Gastrocnemius medialis (tissue), 4 donors: ENCODE results near the gene B4GALNT2. TPM values are rescaled to one million over a fixed set of nuclear protein-coding genes. Genes with fewer than 3 reads are reported as not detected.

ENCODE experiments used
- ATAC-seq, 2 donors: fragments of 150-250 bp; one replicate each; pipeline ENCODE4 v1.9.1; 2016
- DNase-seq, 2 donors: peaks; one replicate each; pipeline ENCODE4 v3.0.0-alpha.2; 2019
- H3K27ac ChIP-seq, 4 donors: fragments of 200-600 bp; sonication (generic); 1 replicate in 1 of 4; 2 replicates in 3 of 4; pipeline ENCODE4 v1.5.1; 2016 to 2018; ENCODE audit warnings: mild to moderate bottlenecking in 2 of 4, moderate library complexity in 1 of 4
- H3K27me3 ChIP-seq, 3 donors: fragments of 200-600 bp; sonication (generic) in 2 of 3; 1 replicate in 1 of 3; 2 replicates in 2 of 3; pipeline versions ENCODE4 v1.5.1 to v1.6.0; 2016 to 2019; ENCODE audit warnings: mild to moderate bottlenecking in 1 of 3, moderate library complexity in 1 of 3
- H3K36me3 ChIP-seq, 2 donors: fragments of 200-600 bp; sonication (generic) in 1 of 2; one replicate each; pipeline ENCODE4 v1.5.1; 2017 to 2018
- H3K4me1 ChIP-seq, 2 donors: fragments of 200-600 bp; sonication (generic) in 1 of 2; one replicate each; pipeline ENCODE4 v1.5.1; 2016 to 2017; ENCODE audit warnings: mild to moderate bottlenecking in 2 of 2
- H3K4me3 ChIP-seq, 4 donors: fragments of 200-600 bp; sonication (generic) in 3 of 4; 1 replicate in 1 of 4; 2 replicates in 3 of 4; pipeline ENCODE4 v1.5.1; 2016 to 2019; ENCODE audit warnings: mild to moderate bottlenecking in 2 of 4
- H3K9me3 ChIP-seq, 3 donors: fragments of 200-600 bp; sonication (generic) in 2 of 3; 1 replicate in 1 of 3; 2 replicates in 2 of 3; pipeline ENCODE4 v1.5.1; 2016 to 2019
- CTCF ChIP-seq, 5 experiments: fragments of 450-650 bp in 3 of 5; fragments of 200-600 bp in 2 of 5; sonication (generic) in 2 of 5; IDR thresholded peaks in 4 of 5; conservative IDR thresholded peaks in 1 of 5; 1 replicate in 4 of 5; 2 replicates in 1 of 5; pipeline ENCODE4 v1.5.1; 2016 to 2019; ENCODE audit warnings: antibody characterized with exemption in 5 of 5, mild to moderate bottlenecking in 3 of 5, moderate library complexity in 3 of 5
- POLR2A ChIP-seq, 2 donors: fragments of 450-650 bp; IDR thresholded peaks; one replicate each; pipeline ENCODE4 v1.6.1; 2017; ENCODE audit warnings: antibody characterized with exemption in 2 of 2, mild to moderate bottlenecking in 2 of 2, moderate library complexity in 2 of 2
- in situ Hi-C, 4 donors: fragments of 200-750 bp; cut with MboI; loops; one replicate each; pipeline versions ENCODE4 v1.15.0 to v1.8.0; 2017; ENCODE audit warnings: low sequenced_read_pairs in 4 of 4
- intact Hi-C: fragments of 100-400 bp; cut with DNase I; formaldehyde crosslinking; loops from one replicate; pipeline ENCODE4 v1.15.1; 2023; ENCODE audit warnings: low total_unique reads
- total RNA-seq, 4 donors: library from RNA; depleted of rRNA; stranded (reverse); fragments of >200 nt; gene quantifications; one replicate each; pipeline versions ENCODE4 v1.1.0 to v1.2.3, GENCODE V29; 2016

Gene B4GALNT2
- total RNA-seq, 4 donors from 2014 or later = 0.22 TPM; not detected in 3

GRCh38 chr17:49193513-49194296, 61.1 kb downstream of the B4GALNT2 start:
- Histone ChIP-seq H3K4me3 (peak overlapping the region; percentile 68 to 92 (median 86)), H3K27ac (peak overlapping the region; percentile 93 to 99 (median 97)), H3K4me1 (peaks cover 0 to 3% of the 10 kb centered on the region in 2 donors), H3K9me3 (no peaks in the 10 kb centered on the region), H3K27me3 (no peaks in the 10 kb centered on the region), H3K36me3 (no peaks in the 10 kb centered on the region)
- in situ Hi-C loops (loop anchor here in 1 of 4 donors (25.0 kb wide), 1 partner anchor 219 kb away; the partner anchor contains the start of gene PHB1), intact Hi-C loops (loop anchor here (2.0 to 5.0 kb wide), 5 partner anchors 37 to 1514 kb away; partner anchors contain the start of genes ANKRD40, CALCOCO2, PHOSPHO1 and SP2)
- no peak for TF ChIP-seq POLR2A (IDR thresholded peaks at IDR 0.05)
- no peak for TF ChIP-seq CTCF (IDR thresholded peaks at IDR 0.05 in 4 of 5, conservative IDR thresholded peaks at IDR 0.05 in 1 of 5)
- DNase-seq (peak in 1 of 2 donors; percentile 31), ATAC-seq (no peak)

- TF ChIP-seq CTCF (IDR thresholded peaks at IDR 0.05 in 4 of 5, conservative IDR thresholded peaks at IDR 0.05 in 1 of 5) (no peak), POLR2A (IDR thresholded peaks at IDR 0.05) (no peak)
- no peak for DNase-seq
- Histone ChIP-seq H3K27me3 (no peaks in the 10 kb centered on the region), H3K27ac (no peak overlapping the region), H3K4me1 (peaks cover 0 to 3% of the 10 kb centered on the region in 2 donors), H3K9me3 (no peaks in the 10 kb centered on the region), H3K4me3 (no peak overlapping the region), H3K36me3 (no peaks in the 10 kb centered on the region)
- ATAC-seq = no peak
- in situ Hi-C loops (loop anchor here in 1 of 4 donors (25.0 kb wide), 1 partner anchor 218 kb away; the partner anchor contains the start of gene PHB1), intact Hi-C loops (loop anchor here (5.0 kb wide), 4 partner anchors 362 to 1513 kb away; partner anchors contain the start of genes ANKRD40, CALCOCO2, SP2 and SPOP)
Observed at GRCh38 chr17:49194297-49194607, 61.7 kb downstream of the B4GALNT2 start.

GRCh38 chr17:49195751-49196150, 63.2 kb downstream of the B4GALNT2 start:
- ATAC-seq = no peak
- TF ChIP-seq CTCF (IDR thresholded peaks at IDR 0.05 in 4 of 5, conservative IDR thresholded peaks at IDR 0.05 in 1 of 5) = no peak
- no peak for TF ChIP-seq POLR2A (IDR thresholded peaks at IDR 0.05)
- DNase-seq = no peak
- intact Hi-C loops (no loop called here), in situ Hi-C loops (loop anchor here in 1 of 4 donors (25.0 kb wide), 1 partner anchor 217 kb away; the partner anchor contains the start of gene PHB1)
- Histone ChIP-seq H3K27ac (no peak overlapping the region), H3K4me3 (no peak overlapping the region), H3K9me3 (no peaks in the 10 kb centered on the region), H3K36me3 (no peaks in the 10 kb centered on the region), H3K27me3 (no peaks in the 10 kb centered on the region), H3K4me1 (peaks cover 0 to 3% of the 10 kb centered on the region in 2 donors)

- Histone ChIP-seq H3K27ac (no peak overlapping the region), H3K27me3 (no peaks in the 10 kb centered on the region), H3K4me3 (no peak overlapping the region), H3K9me3 (no peaks in the 10 kb centered on the region), H3K36me3 (no peaks in the 10 kb centered on the region), H3K4me1 (peaks cover 0 to under 1% of the 10 kb centered on the region in 2 donors)
- DNase-seq (no peak), ATAC-seq (no peak)
- intact Hi-C loops = no loop called here
- in situ Hi-C loops = loop anchor here in 1 of 4 donors (25.0 kb wide), 1 partner anchor 216 kb away; the partner anchor contains the start of gene PHB1
- TF ChIP-seq POLR2A (IDR thresholded peaks at IDR 0.05) (no peak), CTCF (IDR thresholded peaks at IDR 0.05 in 4 of 5, conservative IDR thresholded peaks at IDR 0.05 in 1 of 5) (no peak)
Observed at GRCh38 chr17:49196520-49196919, 64.0 kb downstream of the B4GALNT2 start.
